WTC11 (cell line): ENCODE results near the gene SLC22A4. TPM values are rescaled to one million over a fixed set of nuclear protein-coding genes. Genes with fewer than 3 reads are reported as not detected.

Source experiments
- ATAC-seq: fragments of 200-7000 bp; cut with Tn5 transposase; 2 replicates; pipeline ENCODE4 v1.10.0; 2021; ENCODE audit warnings: mild to moderate bottlenecking, moderate library complexity
- CTCF ChIA-PET: fragments of 300-600 bp; sonication (Branson Sonifier 250); formaldehyde crosslinking; loops from one replicate; lab custom pipeline; 2021; ENCODE audit warnings: antibody characterized with exemption; lab: Charles Lee
- POLR2A ChIA-PET: fragments of 350-600 bp; sonication (Branson Sonifier 250); formaldehyde crosslinking; loops from one replicate; lab custom pipeline; 2021; ENCODE audit warnings: antibody characterized with exemption; lab: Charles Lee
- DNase-seq: peaks from one replicate; pipeline ENCODE4 v3.0.0; 2021; ENCODE audit warnings: low spot score
- H3K27ac Mint-ChIP-seq: 2 replicates; pipeline ENCODE4 v1.8.0; 2021; ENCODE audit warnings: mixed read lengths
- H3K27me3 Mint-ChIP-seq: 2 replicates; pipeline ENCODE4 v1.8.0; 2021; ENCODE audit warnings: low read depth, mild to moderate bottlenecking, moderate library complexity, mixed read lengths
- H3K36me3 Mint-ChIP-seq: 2 replicates; pipeline ENCODE4 v1.8.0; 2021; ENCODE audit warnings: mixed read lengths
- H3K4me1 Mint-ChIP-seq: 2 replicates; pipeline ENCODE4 v1.8.0; 2022; ENCODE audit warnings: mixed read lengths
- H3K4me3 Mint-ChIP-seq: 2 replicates; pipeline ENCODE4 v1.8.0; 2021; ENCODE audit warnings: mild to moderate bottlenecking, moderate library complexity, mixed read lengths
- H3K9me3 Mint-ChIP-seq: 2 replicates; pipeline ENCODE4 v1.8.0; 2021; ENCODE audit warnings: mixed read lengths
- ATF3 ChIP-seq: sonication (generic); formaldehyde crosslinking; conservative IDR thresholded peaks from 2 replicates; pipeline ENCODE4 v1.8.1; 2022; ENCODE audit warnings: mild to moderate bottlenecking, missing genetic modification reagents
- ATF6 ChIP-seq: sonication (generic); formaldehyde crosslinking; IDR thresholded peaks from 2 replicates; pipeline ENCODE4 v1.8.1; 2023; ENCODE audit warnings: mild to moderate bottlenecking, missing genetic modification reagents
- CBFB ChIP-seq: sonication (generic); formaldehyde crosslinking; IDR thresholded peaks from 2 replicates; pipeline ENCODE4 v1.8.1; 2022; ENCODE audit warnings: mild to moderate bottlenecking, low read depth, missing genetic modification reagents
- E2F1 ChIP-seq: sonication (generic); formaldehyde crosslinking; IDR thresholded peaks from 2 replicates; pipeline ENCODE4 v1.8.0; 2022; ENCODE audit warnings: mild to moderate bottlenecking, missing genetic modification reagents
- EMX1 ChIP-seq: fragments of 250-450 bp; sonication (Bioruptor Pico); IDR thresholded peaks from 2 replicates; pipeline ENCODE4 v1.8.0; 2021; ENCODE audit warnings: mild to moderate bottlenecking
- FOXK1 ChIP-seq: sonication (generic); formaldehyde crosslinking; IDR thresholded peaks from 2 replicates; pipeline ENCODE4 v1.8.0; 2022; ENCODE audit warnings: mild to moderate bottlenecking, moderate library complexity, missing genetic modification reagents
- JAZF1 ChIP-seq: fragments of 250-450 bp; sonication (Bioruptor Pico); IDR thresholded peaks from 2 replicates; pipeline ENCODE4 v1.9.0; 2021; ENCODE audit warnings: moderate library complexity, mild to moderate bottlenecking, inconsistent platforms
- PREB ChIP-seq: sonication (generic); formaldehyde crosslinking; IDR thresholded peaks from 2 replicates; pipeline ENCODE4 v1.8.1; 2022; ENCODE audit warnings: mild to moderate bottlenecking, missing genetic modification reagents, moderate library complexity, borderline replicate concordance
- SMAD4 ChIP-seq: sonication (generic); formaldehyde crosslinking; IDR thresholded peaks from 2 replicates; pipeline ENCODE4 v1.8.0; 2022; ENCODE audit warnings: mild to moderate bottlenecking, missing genetic modification reagents
- TCF7 ChIP-seq: sonication (generic); formaldehyde crosslinking; IDR thresholded peaks from 2 replicates; pipeline ENCODE4 v1.8.0; 2022; ENCODE audit warnings: mild to moderate bottlenecking, low read depth, missing genetic modification reagents, moderate library complexity
- ZMAT4 ChIP-seq: fragments of 250-450 bp; sonication (Bioruptor Pico); IDR thresholded peaks from 2 replicates; pipeline ENCODE4 v1.9.0; 2021; ENCODE audit warnings: mild to moderate bottlenecking
- ZNF138 ChIP-seq: sonication (generic); formaldehyde crosslinking; conservative IDR thresholded peaks from 2 replicates; pipeline ENCODE4 v1.8.1; 2022; ENCODE audit warnings: mild to moderate bottlenecking, moderate library complexity, missing genetic modification reagents
- ZNF219 ChIP-seq: sonication (generic); formaldehyde crosslinking; IDR thresholded peaks from 2 replicates; pipeline ENCODE4 v1.8.0; 2023; ENCODE audit warnings: missing genetic modification reagents, mild to moderate bottlenecking, borderline replicate concordance
- ZNF232 ChIP-seq: sonication (generic); formaldehyde crosslinking; IDR thresholded peaks from 2 replicates; pipeline ENCODE4 v1.8.0; 2022; ENCODE audit warnings: mild to moderate bottlenecking, missing genetic modification reagents
- ZNF396 ChIP-seq: fragments of 250-450 bp; sonication (Bioruptor Pico); IDR thresholded peaks from 2 replicates; pipeline ENCODE4 v1.8.0; 2021; ENCODE audit warnings: mild to moderate bottlenecking, moderate library complexity, borderline replicate concordance
- total RNA-seq: library from RNA; stranded (reverse); gene quantifications from 3 replicates; pipeline ENCODE4 v1.2.3, GENCODE V29; 2021
- TF ChIP-seq, protein P1 (sequence below): sonication (generic); formaldehyde crosslinking; IDR thresholded peaks from 2 replicates; pipeline ENCODE4 v1.8.0; 2023; ENCODE audit warnings: mild to moderate bottlenecking, missing genetic modification reagents
- TF ChIP-seq, protein P2 (sequence below): fragments of 250-450 bp; sonication (Bioruptor Pico); IDR thresholded peaks from 2 replicates; pipeline ENCODE4 v1.9.0; 2021; ENCODE audit warnings: mild to moderate bottlenecking, borderline replicate concordance
- TF ChIP-seq, protein P3 (sequence below): sonication (generic); formaldehyde crosslinking; IDR thresholded peaks from 2 replicates; pipeline ENCODE4 v1.8.0; 2022; ENCODE audit warnings: missing genetic modification reagents

Gene SLC22A4
- total RNA-seq, 1 experiment from 2014 or later: 0.35 TPM

DNA sequence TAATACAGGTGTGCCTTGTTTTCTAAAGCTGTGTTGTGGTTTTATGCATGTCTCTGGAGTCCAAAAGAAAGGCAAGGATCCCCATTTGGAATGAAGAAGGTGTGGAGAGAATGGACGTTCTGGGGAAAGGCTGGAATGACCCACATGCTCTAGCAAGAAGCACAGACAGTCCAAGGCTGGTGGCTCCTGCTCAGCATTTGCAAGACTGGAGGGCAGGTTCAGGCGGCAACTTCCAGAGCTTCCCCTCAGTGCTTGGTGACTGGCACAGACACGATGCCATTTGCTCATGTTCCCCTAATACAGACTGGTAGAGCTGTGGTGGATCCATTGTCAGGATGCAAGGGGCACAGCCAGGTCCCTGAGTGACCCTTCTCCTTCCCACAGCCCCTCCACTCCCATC is 8.2 kb downstream of the SLC22A4 start (continued):
- TF ChIP-seq JAZF1 (no peak), ZNF219 (CRISPR knock-in tag) (no peak), TCF7 (CRISPR knock-in tag) (no peak), ATF6 (CRISPR knock-in tag) (no peak), ZNF232 (CRISPR knock-in tag) (no peak), FOXK1 (CRISPR knock-in tag) (no peak), PREB (CRISPR knock-in tag) (no peak)
- TF ChIP-seq, protein P1, sequence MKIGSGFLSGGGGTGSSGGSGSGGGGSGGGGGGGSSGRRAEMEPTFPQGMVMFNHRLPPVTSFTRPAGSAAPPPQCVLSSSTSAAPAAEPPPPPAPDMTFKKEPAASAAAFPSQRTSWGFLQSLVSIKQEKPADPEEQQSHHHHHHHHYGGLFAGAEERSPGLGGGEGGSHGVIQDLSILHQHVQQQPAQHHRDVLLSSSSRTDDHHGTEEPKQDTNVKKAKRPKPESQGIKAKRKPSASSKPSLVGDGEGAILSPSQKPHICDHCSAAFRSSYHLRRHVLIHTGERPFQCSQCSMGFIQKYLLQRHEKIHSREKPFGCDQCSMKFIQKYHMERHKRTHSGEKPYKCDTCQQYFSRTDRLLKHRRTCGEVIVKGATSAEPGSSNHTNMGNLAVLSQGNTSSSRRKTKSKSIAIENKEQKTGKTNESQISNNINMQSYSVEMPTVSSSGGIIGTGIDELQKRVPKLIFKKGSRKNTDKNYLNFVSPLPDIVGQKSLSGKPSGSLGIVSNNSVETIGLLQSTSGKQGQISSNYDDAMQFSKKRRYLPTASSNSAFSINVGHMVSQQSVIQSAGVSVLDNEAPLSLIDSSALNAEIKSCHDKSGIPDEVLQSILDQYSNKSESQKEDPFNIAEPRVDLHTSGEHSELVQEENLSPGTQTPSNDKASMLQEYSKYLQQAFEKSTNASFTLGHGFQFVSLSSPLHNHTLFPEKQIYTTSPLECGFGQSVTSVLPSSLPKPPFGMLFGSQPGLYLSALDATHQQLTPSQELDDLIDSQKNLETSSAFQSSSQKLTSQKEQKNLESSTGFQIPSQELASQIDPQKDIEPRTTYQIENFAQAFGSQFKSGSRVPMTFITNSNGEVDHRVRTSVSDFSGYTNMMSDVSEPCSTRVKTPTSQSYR (CRISPR knock-in tag): no peak

DNA sequence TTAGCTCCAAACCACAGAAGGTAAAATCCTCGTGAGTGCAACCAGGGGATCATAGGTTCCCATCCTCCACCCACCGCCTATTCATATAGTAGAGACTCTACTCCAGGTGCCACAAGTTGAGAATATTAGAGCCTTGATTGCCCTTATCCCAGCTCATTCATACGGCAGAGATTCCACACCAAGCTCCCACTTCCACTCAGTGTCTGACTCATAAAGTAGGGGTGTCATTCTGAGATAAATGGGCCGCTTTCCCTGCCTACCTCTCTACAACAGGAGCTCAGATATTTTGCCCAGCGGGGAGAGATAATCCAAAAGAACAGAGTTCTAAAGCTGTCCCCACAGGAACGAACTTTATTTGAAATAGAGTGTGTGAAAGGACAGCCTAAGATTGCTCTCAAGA is 9.4 kb downstream of the SLC22A4 start:
- H3K27me3 Mint-ChIP-seq: no peaks in the 10 kb centered on the region; the same call in 1 of the 2 replicates
- ATAC-seq (no peak), DNase-seq (no peak)
- H3K4me1 Mint-ChIP-seq: peaks cover 8% of the 10 kb centered on the region; the same call in 1 of the 2 replicates
- ChIA-PET CTCF (interaction anchor here (0.5 to 0.6 kb wide), 2 partner anchors 10 to 84 kb away, joined by 4 to 5 read pairs; partner anchors contain the start of gene SLC22A4), POLR2A (interaction anchor here (1.2 to 1.6 kb wide), 2 partner anchors 10 to 11 kb away, joined by 3 to 6 read pairs; partner anchors contain the start of gene SLC22A4)
- no peaks in the 10 kb centered on the region; the same call in 1 of the 2 replicates for H3K36me3 Mint-ChIP-seq
- no peak overlapping the region for H3K4me3 Mint-ChIP-seq
- no peak overlapping the region for H3K27ac Mint-ChIP-seq
- H3K9me3 Mint-ChIP-seq: peaks cover 13% of the 10 kb centered on the region
- TF ChIP-seq CBFB (CRISPR knock-in tag) (no peak), ZMAT4 (no peak), ZNF396 (CRISPR knock-in tag) (no peak), E2F1 (CRISPR knock-in tag) (no peak), ZNF138 (CRISPR knock-in tag) (no peak), SMAD4 (CRISPR knock-in tag) (no peak), ATF3 (CRISPR knock-in tag) (no peak), JAZF1 (no peak), EMX1 (CRISPR knock-in tag) (no peak)
- TF ChIP-seq, protein P2, sequence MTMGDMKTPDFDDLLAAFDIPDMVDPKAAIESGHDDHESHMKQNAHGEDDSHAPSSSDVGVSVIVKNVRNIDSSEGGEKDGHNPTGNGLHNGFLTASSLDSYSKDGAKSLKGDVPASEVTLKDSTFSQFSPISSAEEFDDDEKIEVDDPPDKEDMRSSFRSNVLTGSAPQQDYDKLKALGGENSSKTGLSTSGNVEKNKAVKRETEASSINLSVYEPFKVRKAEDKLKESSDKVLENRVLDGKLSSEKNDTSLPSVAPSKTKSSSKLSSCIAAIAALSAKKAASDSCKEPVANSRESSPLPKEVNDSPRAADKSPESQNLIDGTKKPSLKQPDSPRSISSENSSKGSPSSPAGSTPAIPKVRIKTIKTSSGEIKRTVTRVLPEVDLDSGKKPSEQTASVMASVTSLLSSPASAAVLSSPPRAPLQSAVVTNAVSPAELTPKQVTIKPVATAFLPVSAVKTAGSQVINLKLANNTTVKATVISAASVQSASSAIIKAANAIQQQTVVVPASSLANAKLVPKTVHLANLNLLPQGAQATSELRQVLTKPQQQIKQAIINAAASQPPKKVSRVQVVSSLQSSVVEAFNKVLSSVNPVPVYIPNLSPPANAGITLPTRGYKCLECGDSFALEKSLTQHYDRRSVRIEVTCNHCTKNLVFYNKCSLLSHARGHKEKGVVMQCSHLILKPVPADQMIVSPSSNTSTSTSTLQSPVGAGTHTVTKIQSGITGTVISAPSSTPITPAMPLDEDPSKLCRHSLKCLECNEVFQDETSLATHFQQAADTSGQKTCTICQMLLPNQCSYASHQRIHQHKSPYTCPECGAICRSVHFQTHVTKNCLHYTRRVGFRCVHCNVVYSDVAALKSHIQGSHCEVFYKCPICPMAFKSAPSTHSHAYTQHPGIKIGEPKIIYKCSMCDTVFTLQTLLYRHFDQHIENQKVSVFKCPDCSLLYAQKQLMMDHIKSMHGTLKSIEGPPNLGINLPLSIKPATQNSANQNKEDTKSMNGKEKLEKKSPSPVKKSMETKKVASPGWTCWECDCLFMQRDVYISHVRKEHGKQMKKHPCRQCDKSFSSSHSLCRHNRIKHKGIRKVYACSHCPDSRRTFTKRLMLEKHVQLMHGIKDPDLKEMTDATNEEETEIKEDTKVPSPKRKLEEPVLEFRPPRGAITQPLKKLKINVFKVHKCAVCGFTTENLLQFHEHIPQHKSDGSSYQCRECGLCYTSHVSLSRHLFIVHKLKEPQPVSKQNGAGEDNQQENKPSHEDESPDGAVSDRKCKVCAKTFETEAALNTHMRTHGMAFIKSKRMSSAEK (CRISPR knock-in tag): no peak
- TF ChIP-seq, protein P3, sequence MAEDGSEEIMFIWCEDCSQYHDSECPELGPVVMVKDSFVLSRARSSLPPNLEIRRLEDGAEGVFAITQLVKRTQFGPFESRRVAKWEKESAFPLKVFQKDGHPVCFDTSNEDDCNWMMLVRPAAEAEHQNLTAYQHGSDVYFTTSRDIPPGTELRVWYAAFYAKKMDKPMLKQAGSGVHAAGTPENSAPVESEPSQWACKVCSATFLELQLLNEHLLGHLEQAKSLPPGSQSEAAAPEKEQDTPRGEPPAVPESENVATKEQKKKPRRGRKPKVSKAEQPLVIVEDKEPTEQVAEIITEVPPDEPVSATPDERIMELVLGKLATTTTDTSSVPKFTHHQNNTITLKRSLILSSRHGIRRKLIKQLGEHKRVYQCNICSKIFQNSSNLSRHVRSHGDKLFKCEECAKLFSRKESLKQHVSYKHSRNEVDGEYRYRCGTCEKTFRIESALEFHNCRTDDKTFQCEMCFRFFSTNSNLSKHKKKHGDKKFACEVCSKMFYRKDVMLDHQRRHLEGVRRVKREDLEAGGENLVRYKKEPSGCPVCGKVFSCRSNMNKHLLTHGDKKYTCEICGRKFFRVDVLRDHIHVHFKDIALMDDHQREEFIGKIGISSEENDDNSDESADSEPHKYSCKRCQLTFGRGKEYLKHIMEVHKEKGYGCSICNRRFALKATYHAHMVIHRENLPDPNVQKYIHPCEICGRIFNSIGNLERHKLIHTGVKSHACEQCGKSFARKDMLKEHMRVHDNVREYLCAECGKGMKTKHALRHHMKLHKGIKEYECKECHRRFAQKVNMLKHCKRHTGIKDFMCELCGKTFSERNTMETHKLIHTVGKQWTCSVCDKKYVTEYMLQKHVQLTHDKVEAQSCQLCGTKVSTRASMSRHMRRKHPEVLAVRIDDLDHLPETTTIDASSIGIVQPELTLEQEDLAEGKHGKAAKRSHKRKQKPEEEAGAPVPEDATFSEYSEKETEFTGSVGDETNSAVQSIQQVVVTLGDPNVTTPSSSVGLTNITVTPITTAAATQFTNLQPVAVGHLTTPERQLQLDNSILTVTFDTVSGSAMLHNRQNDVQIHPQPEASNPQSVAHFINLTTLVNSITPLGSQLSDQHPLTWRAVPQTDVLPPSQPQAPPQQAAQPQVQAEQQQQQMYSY (CRISPR knock-in tag): no peak
